Adrenal gland (tissue), 5 donors: ENCODE data around the gene SLC29A3.

Source experiments
- CTCF ChIP-seq, 6 experiments: fragments of 450-650 bp in 4 of 6; fragments of 200-600 bp in 2 of 6; sonication (generic) in 1 of 6; IDR thresholded peaks; 1 replicate in 5 of 6; 2 replicates in 1 of 6; pipeline versions ENCODE4 v1.5.1 to v1.8.0; 2016 to 2021; ENCODE audit warnings: antibody characterized with exemption in 6 of 6, mild to moderate bottlenecking in 2 of 6, moderate library complexity in 1 of 6
- POLR2A ChIP-seq, 2 donors: fragments of 450-650 bp; IDR thresholded peaks; one replicate each; pipeline ENCODE4 v1.6.1; 2017; ENCODE audit warnings: antibody characterized with exemption in 2 of 2, mild to moderate bottlenecking in 2 of 2, moderate library complexity in 1 of 2
- donor health status: DM: no; HTN: no; CAD: no.

DNA sequence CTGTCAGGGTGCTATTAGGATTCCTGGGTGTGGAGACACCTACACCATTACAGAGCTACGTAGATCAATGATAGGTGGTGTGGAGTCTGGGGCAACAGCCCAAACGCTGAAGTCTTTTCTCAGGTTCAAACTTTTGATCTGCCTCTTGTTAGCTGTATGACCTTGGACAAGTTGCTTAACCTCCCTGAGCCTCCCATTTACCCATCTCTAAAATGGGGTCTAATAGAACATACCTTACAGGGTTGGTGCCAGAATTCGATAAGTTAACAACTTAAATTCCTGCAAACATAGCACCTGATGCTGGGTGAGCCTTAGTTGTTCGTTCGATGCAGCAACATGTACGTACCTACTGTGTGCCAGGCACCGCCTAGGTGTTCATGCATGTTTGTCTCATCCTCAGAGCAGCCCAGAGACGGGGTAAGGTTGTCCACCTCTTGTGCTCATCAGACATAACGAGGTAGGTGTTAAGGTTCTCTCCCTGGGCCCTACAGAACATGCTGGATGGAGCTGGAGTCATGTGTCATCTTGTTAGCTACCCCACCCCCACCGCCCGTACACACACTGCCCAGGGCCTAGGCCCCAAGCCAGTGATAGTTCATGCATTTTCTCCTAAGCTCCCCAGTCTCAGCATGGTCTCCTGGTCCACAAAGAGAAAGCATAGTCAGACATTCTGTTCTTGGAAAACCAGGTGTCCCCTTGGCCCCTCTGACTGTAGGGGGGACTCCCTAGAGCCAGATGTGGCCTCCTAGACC lies 41.0 kb upstream of the SLC29A3 start:
- TF ChIP-seq CTCF (IDR thresholded peaks at IDR 0.05) (no peak), POLR2A (IDR thresholded peaks at IDR 0.05) (no peak)
